ENCODE measurements around the gene B3GALT5. TPM values are rescaled to one million over a fixed set of nuclear protein-coding genes. Genes with fewer than 3 reads are reported as not detected.

B3GALT5 gene
- total and polyA plus RNA-seq, 2 of the 4 experiments (the other 2 are of a cell fraction): 0.05 to 0.18 TPM

DNA sequence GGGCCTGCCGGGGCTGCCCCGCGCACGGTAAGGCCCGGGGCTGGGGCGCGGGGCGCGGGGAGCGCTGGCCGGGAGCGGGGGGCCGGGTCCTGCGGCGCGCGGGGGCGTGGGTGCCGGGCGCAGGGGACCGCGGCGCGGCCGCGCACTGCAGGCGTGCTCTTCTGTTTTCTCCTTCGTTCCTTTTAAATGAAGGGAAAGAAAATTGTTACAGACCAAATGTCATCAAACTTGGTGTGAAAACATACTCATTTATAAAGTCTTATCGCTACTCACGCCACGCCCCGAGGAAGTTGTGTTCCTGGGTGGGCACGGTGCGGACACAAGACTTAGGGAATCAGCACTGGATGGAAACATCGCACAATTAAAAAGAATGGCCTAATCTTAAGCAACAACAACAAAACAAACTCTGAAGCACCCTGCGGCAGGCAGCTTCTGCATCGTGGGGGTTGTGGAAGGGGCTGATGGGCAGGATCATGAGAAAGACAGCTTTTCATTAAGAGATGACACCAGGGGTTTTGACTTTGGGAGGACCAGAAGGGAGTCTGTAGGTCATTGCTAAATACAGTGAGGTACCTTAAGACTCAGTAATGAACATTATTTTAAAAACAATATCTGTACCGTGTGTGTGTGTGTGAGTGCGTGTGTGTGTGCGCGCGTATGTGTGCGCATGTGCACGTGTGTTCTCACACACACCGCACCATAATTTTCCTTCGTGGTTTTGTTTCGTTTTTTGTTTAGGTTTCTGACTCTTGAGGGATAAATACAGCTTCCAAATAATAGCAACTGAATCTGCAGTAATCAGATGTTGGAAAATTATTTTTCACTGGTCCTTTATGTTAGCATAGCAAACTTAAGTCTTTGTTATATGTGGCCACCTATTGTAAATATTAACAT lies 548 bp downstream of the B3GALT5 start:
- Histone ChIP-seq H3K23ac (ENCODE audit: low read depth, low read length) (no peak overlapping the region; the same call in 1 of the 2 replicates), H3K4ac (ENCODE audit: low read depth, low read length) (no peak overlapping the region), H4K5ac (ENCODE audit: low read depth, low read length) (no peak overlapping the region), H3K27me3 (ENCODE audit: control insufficient read depth, insufficient read depth, low read length) (peaks cover 38% of the 10 kb centered on the region), H2AK9ac (replicated peaks; ENCODE audit: low read depth, low read length, poor library complexity) (no peak overlapping the region), H2AFZ (replicated peaks; ENCODE audit: low read length, poor library complexity) (peak overlapping the region; percentile 74), H2BK15ac (ENCODE audit: low read depth, low read length) (no peak overlapping the region), H4K8ac (ENCODE audit: low read depth in 2 of 2, low read length in 2 of 2) (no peak overlapping the region), H2BK120ac (ENCODE audit: low read depth, low read length) (no peak overlapping the region), H3K9ac (ENCODE audit: low read depth, low read length) (no peak overlapping the region), H3K9me3 (ENCODE audit: control insufficient read depth, insufficient read depth, low read length) (no peaks in the 10 kb centered on the region), H3K79me1 (ENCODE audit: low read depth in 1 of 2, low read length in 2 of 2) (no peaks in the 10 kb centered on the region), H2BK20ac (ENCODE audit: low read depth, low read length) (no peak overlapping the region), H3K4me1 (ENCODE audit: control insufficient read depth, insufficient read depth, low read length) (no peaks in the 10 kb centered on the region), H3K9me1 (ENCODE audit: insufficient read depth, low read length) (no peaks in the 10 kb centered on the region), H3K4me2 (ENCODE audit: low read depth, low read length) (peak overlapping the region; percentile 85), H3K14ac (replicated peaks; ENCODE audit: low read depth, low read length) (no peak overlapping the region), H4K20me1 (ENCODE audit: insufficient read depth, low read length) (no peaks in the 10 kb centered on the region), H2AK5ac (ENCODE audit: low read depth, low read length) (no peak overlapping the region), H3K27ac (ENCODE audit: insufficient read depth, low read length) (no peak overlapping the region), H3K4me3 (ENCODE audit: insufficient read depth, low read depth, low read length) (no peak overlapping the region), H3K18ac (ENCODE audit: low read depth, low read length) (no peak overlapping the region), H2BK5ac (ENCODE audit: low read depth, low read length, poor library complexity, severe bottlenecking) (no peak overlapping the region), H4K91ac (ENCODE audit: insufficient read depth, low read depth, low read length) (no peak overlapping the region), H3K56ac (ENCODE audit: extremely low read depth, insufficient read depth, low read length) (no peak overlapping the region), H3K36me3 (ENCODE audit: control insufficient read depth, insufficient read depth, low read length) (no peaks in the 10 kb centered on the region)
- CTCF ChIA-PET: interaction anchor here (0.6 kb wide), 1 partner anchor 79 kb away, joined by 3 read pairs; no protein-coding TSS in a partner anchor
- no TSS peak for BruUV-seq (replicated peaks)
- intact Hi-C loops (cut with micrococcal nuclease) (loop anchor here (10.0 kb wide), 1 partner anchor 548 kb away; no protein-coding TSS in a partner anchor), dilution Hi-C loops (cut with HindIII; ENCODE audit: low sequenced_read_pairs, unreplicated experiment) (no loop called here), in situ Hi-C loops (cut with MboI; ENCODE audit: low sequenced_read_pairs) (no loop called here)
- DNase-seq (no peak), ATAC-seq (ENCODE audit: low read depth) (no peak)
- POLR2A ChIA-PET (ENCODE audit: unreplicated experiment): interaction anchor here (0.6 kb wide), 1 partner anchor 28 kb away, joined by 4 read pairs; no protein-coding TSS in a partner anchor
- WGBS, 2 experiments (ENCODE audit: extremely low coverage in 2 of 2, insufficient read length in 1 of 2): 0% methylated on average over 5 of the region's 47 CpGs; no CpG with 5 or more reads in 1 of the 2 experiments
- TF ChIP-seq RFX5 (IDR thresholded peaks at IDR 0.05; ENCODE audit: low read depth, low read length) (no peak), BHLHE40 (IDR thresholded peaks at IDR 0.05; ENCODE audit: low read depth, low read length) (no peak), SMC3 (IDR thresholded peaks at IDR 0.05; ENCODE audit: low read depth, low read length) (no peak)
- TF ChIP-seq, protein P1, sequence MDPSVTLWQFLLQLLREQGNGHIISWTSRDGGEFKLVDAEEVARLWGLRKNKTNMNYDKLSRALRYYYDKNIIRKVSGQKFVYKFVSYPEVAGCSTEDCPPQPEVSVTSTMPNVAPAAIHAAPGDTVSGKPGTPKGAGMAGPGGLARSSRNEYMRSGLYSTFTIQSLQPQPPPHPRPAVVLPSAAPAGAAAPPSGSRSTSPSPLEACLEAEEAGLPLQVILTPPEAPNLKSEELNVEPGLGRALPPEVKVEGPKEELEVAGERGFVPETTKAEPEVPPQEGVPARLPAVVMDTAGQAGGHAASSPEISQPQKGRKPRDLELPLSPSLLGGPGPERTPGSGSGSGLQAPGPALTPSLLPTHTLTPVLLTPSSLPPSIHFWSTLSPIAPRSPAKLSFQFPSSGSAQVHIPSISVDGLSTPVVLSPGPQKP (IDR thresholded peaks at IDR 0.05; ENCODE audit: borderline replicate concordance, low read depth, low read length): no peak
- TF ChIP-seq, protein P2, sequence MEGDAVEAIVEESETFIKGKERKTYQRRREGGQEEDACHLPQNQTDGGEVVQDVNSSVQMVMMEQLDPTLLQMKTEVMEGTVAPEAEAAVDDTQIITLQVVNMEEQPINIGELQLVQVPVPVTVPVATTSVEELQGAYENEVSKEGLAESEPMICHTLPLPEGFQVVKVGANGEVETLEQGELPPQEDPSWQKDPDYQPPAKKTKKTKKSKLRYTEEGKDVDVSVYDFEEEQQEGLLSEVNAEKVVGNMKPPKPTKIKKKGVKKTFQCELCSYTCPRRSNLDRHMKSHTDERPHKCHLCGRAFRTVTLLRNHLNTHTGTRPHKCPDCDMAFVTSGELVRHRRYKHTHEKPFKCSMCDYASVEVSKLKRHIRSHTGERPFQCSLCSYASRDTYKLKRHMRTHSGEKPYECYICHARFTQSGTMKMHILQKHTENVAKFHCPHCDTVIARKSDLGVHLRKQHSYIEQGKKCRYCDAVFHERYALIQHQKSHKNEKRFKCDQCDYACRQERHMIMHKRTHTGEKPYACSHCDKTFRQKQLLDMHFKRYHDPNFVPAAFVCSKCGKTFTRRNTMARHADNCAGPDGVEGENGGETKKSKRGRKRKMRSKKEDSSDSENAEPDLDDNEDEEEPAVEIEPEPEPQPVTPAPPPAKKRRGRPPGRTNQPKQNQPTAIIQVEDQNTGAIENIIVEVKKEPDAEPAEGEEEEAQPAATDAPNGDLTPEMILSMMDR (conservative IDR thresholded peaks at IDR 0.05; ENCODE audit: low read depth, low read length): no peak
